Panc1 (cell line): Measurements from ENCODE around the gene XKR8.

Experiments used
- CTCF ChIP-seq: fragments of 450-650 bp; IDR thresholded peaks from 2 replicates; pipeline ENCODE4 v1.5.1; 2017; ENCODE audit warnings: mild to moderate bottlenecking
- POLR2AphosphoS5 ChIP-seq: IDR thresholded peaks from 2 replicates; pipeline ENCODE4 v1.6.1; 2012; ENCODE audit warnings: mild to moderate bottlenecking, low read depth, low read length, moderate library complexity
- SIN3A ChIP-seq: IDR thresholded peaks from 2 replicates; pipeline ENCODE4 v1.6.1; 2012; ENCODE audit warnings: low read depth, mild to moderate bottlenecking, low read length, moderate library complexity, borderline replicate concordance; ENCODE audit not compliant: insufficient read depth
- TCF7L2 ChIP-seq: IDR thresholded peaks from 2 replicates; pipeline ENCODE4 v1.6.1; 2011; ENCODE audit warnings: mild to moderate bottlenecking, low read depth, low read length, inconsistent platforms
- TF ChIP-seq, protein P1 (sequence below), 2 experiments: IDR thresholded peaks; 2 replicates each; pipeline ENCODE4 v1.6.1; 2011 to 2012; ENCODE audit warnings: low read depth in 2 of 2, control low read depth in 1 of 2, low read length in 1 of 2, mild to moderate bottlenecking in 1 of 2, moderate library complexity in 1 of 2; ENCODE audit not compliant: insufficient read depth in 1 of 2

DNA sequence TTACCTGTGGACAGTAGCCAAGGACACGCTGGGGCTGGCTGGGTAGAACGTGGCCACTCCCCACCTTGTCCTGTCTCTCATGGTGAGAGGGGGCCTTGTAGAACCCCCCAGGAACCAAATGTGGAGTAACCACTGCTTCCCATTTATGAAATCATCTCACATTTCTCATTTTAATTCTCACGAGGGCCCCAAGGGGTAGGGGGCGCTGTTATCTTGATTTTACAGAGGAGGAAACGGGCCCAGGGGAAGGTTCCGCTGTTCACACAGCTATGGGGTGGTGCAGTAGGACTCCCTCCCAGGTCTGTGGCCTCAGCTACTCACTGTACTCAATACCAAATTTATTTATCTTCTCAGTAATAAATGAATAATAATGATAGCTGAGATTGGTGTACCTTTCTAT is 19.5 kb upstream of the XKR8 start:
- TF ChIP-seq CTCF (peak; percentile 62), SIN3A (no peak), POLR2AphosphoS5 (no peak), TCF7L2 (no peak)
- TF ChIP-seq, protein P1, sequence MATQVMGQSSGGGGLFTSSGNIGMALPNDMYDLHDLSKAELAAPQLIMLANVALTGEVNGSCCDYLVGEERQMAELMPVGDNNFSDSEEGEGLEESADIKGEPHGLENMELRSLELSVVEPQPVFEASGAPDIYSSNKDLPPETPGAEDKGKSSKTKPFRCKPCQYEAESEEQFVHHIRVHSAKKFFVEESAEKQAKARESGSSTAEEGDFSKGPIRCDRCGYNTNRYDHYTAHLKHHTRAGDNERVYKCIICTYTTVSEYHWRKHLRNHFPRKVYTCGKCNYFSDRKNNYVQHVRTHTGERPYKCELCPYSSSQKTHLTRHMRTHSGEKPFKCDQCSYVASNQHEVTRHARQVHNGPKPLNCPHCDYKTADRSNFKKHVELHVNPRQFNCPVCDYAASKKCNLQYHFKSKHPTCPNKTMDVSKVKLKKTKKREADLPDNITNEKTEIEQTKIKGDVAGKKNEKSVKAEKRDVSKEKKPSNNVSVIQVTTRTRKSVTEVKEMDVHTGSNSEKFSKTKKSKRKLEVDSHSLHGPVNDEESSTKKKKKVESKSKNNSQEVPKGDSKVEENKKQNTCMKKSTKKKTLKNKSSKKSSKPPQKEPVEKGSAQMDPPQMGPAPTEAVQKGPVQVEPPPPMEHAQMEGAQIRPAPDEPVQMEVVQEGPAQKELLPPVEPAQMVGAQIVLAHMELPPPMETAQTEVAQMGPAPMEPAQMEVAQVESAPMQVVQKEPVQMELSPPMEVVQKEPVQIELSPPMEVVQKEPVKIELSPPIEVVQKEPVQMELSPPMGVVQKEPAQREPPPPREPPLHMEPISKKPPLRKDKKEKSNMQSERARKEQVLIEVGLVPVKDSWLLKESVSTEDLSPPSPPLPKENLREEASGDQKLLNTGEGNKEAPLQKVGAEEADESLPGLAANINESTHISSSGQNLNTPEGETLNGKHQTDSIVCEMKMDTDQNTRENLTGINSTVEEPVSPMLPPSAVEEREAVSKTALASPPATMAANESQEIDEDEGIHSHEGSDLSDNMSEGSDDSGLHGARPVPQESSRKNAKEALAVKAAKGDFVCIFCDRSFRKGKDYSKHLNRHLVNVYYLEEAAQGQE (IDR thresholded peaks at IDR 0.05; ENCODE audit: insufficient read depth in 1 of 2, low read depth in 2 of 2, low read length in 1 of 2) = no peak
